Suppressor macrophage treated with lipopolysaccharide for 4 hours (primary cell): ENCODE measurements around the gene HSD3B1.
A peak's percentile ranks its signal among the peaks of the same experiment; 100 is the strongest.
"Not testable (repeated sequence)": the region's sequence is repeated elsewhere in the genome, so short reads cannot be mapped to it uniquely, and the experiment has no call there.

Experiments used
- DNase-seq: peaks from one replicate; pipeline ENCODE4 v3.0.0-alpha.2; 2020

Gene HSD3B1

GRCh38 chr1:119492763-119493162 is 14.2 kb upstream of the HSD3B1 start:
- no peak for DNase-seq

GRCh38 chr1:119504831-119505230 is 2.2 kb upstream of the HSD3B1 start:
- DNase-seq: no peak

- no peak for DNase-seq
These were observed 3.0 kb downstream of the HSD3B1 start for GRCh38 chr1:119510046-119510445.

GRCh38 chr1:119515221-119515620 is 8.2 kb downstream of the HSD3B1 start:
- no peak for DNase-seq

- no peak for DNase-seq
These were observed 9.2 kb downstream of the HSD3B1 start for GRCh38 chr1:119516247-119516646.

- DNase-seq: no peak
These were observed 9.7 kb downstream of the HSD3B1 start for GRCh38 chr1:119516680-119517079.

- not testable (repeated sequence) for DNase-seq
These were observed 10.7 kb downstream of the HSD3B1 start for GRCh38 chr1:119517667-119518066.

- no peak for DNase-seq
These were observed 24.8 kb downstream of the HSD3B1 start for GRCh38 chr1:119531606-119532323.

GRCh38 chr1:119532324-119532910 is 25.4 kb downstream of the HSD3B1 start:
- no peak for DNase-seq

- peak; percentile 12 for DNase-seq
These were observed 28.4 kb downstream of the HSD3B1 start for GRCh38 chr1:119535381-119535780.

GRCh38 chr1:119537966-119538365 is 31.0 kb downstream of the HSD3B1 start:
- DNase-seq: no peak

GRCh38 chr1:119539636-119540035 is 32.6 kb downstream of the HSD3B1 start:
- no peak for DNase-seq

- DNase-seq: no peak
These were observed 34.4 kb downstream of the HSD3B1 start for GRCh38 chr1:119541389-119541788.

- no peak for DNase-seq
These were observed 35.5 kb downstream of the HSD3B1 start for GRCh38 chr1:119542492-119542946.

- DNase-seq: no peak
These were observed 37.3 kb downstream of the HSD3B1 start for GRCh38 chr1:119544165-119544762.

GRCh38 chr1:119546641-119547040 is 39.6 kb downstream of the HSD3B1 start:
- no peak for DNase-seq

GRCh38 chr1:119547306-119547705 is 40.3 kb downstream of the HSD3B1 start:
- DNase-seq: no peak

GRCh38 chr1:119547805-119548204 is 40.8 kb downstream of the HSD3B1 start:
- DNase-seq: no peak

GRCh38 chr1:119549719-119550132 is 42.7 kb downstream of the HSD3B1 start:
- peak; percentile 87 for DNase-seq

GRCh38 chr1:119550381-119550780 is 43.4 kb downstream of the HSD3B1 start:
- no peak for DNase-seq

GRCh38 chr1:119551218-119551617 is 44.2 kb downstream of the HSD3B1 start:
- no peak for DNase-seq

GRCh38 chr1:119552656-119553055 is 45.6 kb downstream of the HSD3B1 start:
- peak; percentile 43 for DNase-seq

GRCh38 chr1:119553302-119554071 is 46.5 kb downstream of the HSD3B1 start:
- DNase-seq: not testable (repeated sequence)
